Ammon's horn (tissue), 1 donor: ENCODE measurements around the gene EID3.

ENCODE experiments used
- DNase-seq: peaks from one replicate; pipeline ENCODE4 v3.0.0-alpha.2; 2016; ENCODE audit warnings: low spot score

EID3 gene

GRCh38 chr12:104290320-104290719, 13.2 kb upstream of the EID3 start:
- DNase-seq = no peak

- no peak for DNase-seq
Observed at GRCh38 chr12:104290855-104291254, 12.7 kb upstream of the EID3 start.

GRCh38 chr12:104291867-104292524, 11.5 kb upstream of the EID3 start:
- no peak for DNase-seq

- DNase-seq = no peak
Observed at GRCh38 chr12:104292872-104293794, 10.4 kb upstream of the EID3 start.

GRCh38 chr12:104294158-104294859, 9.2 kb upstream of the EID3 start:
- DNase-seq = peak; percentile 21

- no peak for DNase-seq
Observed at GRCh38 chr12:104294927-104295668, 8.4 kb upstream of the EID3 start.

- DNase-seq = no peak
Observed at GRCh38 chr12:104295954-104296353, 7.6 kb upstream of the EID3 start.

- no peak for DNase-seq
Observed at GRCh38 chr12:104296718-104297117, 6.8 kb upstream of the EID3 start.

GRCh38 chr12:104297477-104298113, 5.9 kb upstream of the EID3 start:
- no peak for DNase-seq

GRCh38 chr12:104299842-104300481, 3.6 kb upstream of the EID3 start:
- DNase-seq = no peak

- DNase-seq = peak; percentile 16
Observed at GRCh38 chr12:104304261-104305009, 896 bp downstream of the EID3 start.

GRCh38 chr12:104305349-104305748, 1.8 kb downstream of the EID3 start:
- DNase-seq = no peak

GRCh38 chr12:104306376-104306775, 2.8 kb downstream of the EID3 start:
- DNase-seq = no peak

GRCh38 chr12:104306943-104307654, 3.6 kb downstream of the EID3 start:
- no peak for DNase-seq

- no peak for DNase-seq
Observed at GRCh38 chr12:104307655-104308000, 4.1 kb downstream of the EID3 start.

- no peak for DNase-seq
Observed at GRCh38 chr12:104309446-104309993, 6.0 kb downstream of the EID3 start.

GRCh38 chr12:104310751-104311633, 7.5 kb downstream of the EID3 start:
- no peak for DNase-seq

- DNase-seq = no peak
Observed at GRCh38 chr12:104312202-104312601, 8.7 kb downstream of the EID3 start.
